NT2/D1 (cell line): ENCODE measurements around the gene RB1.

Source experiments
- SUZ12 ChIP-seq: IDR thresholded peaks from 2 replicates; pipeline ENCODE4 v1.6.1; 2011; ENCODE audit not compliant: insufficient read length, insufficient read depth; ENCODE audit errors: extremely low read depth
- YY1 ChIP-seq: IDR thresholded peaks from 2 replicates; pipeline ENCODE4 v1.6.1; 2011; ENCODE audit not compliant: insufficient read length, insufficient read depth
- ZNF274 ChIP-seq: IDR thresholded peaks from 2 replicates; pipeline ENCODE4 v1.6.1; 2011; ENCODE audit warnings: mild to moderate bottlenecking, low read depth, low read length

GRCh38 chr13:48505012-48505411, 201.5 kb downstream of the RB1 start:
- TF ChIP-seq SUZ12 (no peak), ZNF274 (no peak), YY1 (no peak)
